ENCODE measurements around the gene STAT2. TPM values are rescaled to one million over a fixed set of nuclear protein-coding genes. Genes with fewer than 3 reads are reported as not detected.

Gene STAT2
- total RNA-seq, 1 donor from 2014 or later = 166 TPM

- Mint-ChIP-seq H3K27ac (ENCODE audit: unreplicated experiment) (peak overlapping the region; percentile 95), H3K27me3 (ENCODE audit: low read depth) (no peaks in the 10 kb centered on the region), H3K36me3 (ENCODE audit: low read depth) (no peaks in the 10 kb centered on the region), H3K4me1 (ENCODE audit: low read depth) (peaks cover 44% of the 10 kb centered on the region), H3K4me3 (ENCODE audit: unreplicated experiment) (peak overlapping the region; percentile 94), H3K9me3 (ENCODE audit: low read depth) (no peaks in the 10 kb centered on the region)
- no peak for TF ChIP-seq CTCF (IDR thresholded peaks at IDR 0.05)
- DNase-seq (ENCODE audit: low spot score) = no peak
Measured at GRCh38 chr12:56299308-56299852, 60.5 kb downstream of the STAT2 start.

- H3K4me1 Mint-ChIP-seq (ENCODE audit: low read depth) = peaks cover 44% of the 10 kb centered on the region
- TF ChIP-seq CTCF (IDR thresholded peaks at IDR 0.05) = no peak
- peak overlapping the region; percentile 42 for H3K27ac Mint-ChIP-seq (ENCODE audit: unreplicated experiment)
- H3K9me3 Mint-ChIP-seq (ENCODE audit: low read depth) = no peaks in the 10 kb centered on the region
- peak overlapping the region; percentile 94 for H3K4me3 Mint-ChIP-seq (ENCODE audit: unreplicated experiment)
- H3K27me3 Mint-ChIP-seq (ENCODE audit: low read depth) = no peaks in the 10 kb centered on the region
- DNase-seq (ENCODE audit: low spot score) = no peak
- H3K36me3 Mint-ChIP-seq (ENCODE audit: low read depth) = no peaks in the 10 kb centered on the region
Measured at GRCh38 chr12:56298828-56299227, 61.1 kb downstream of the STAT2 start.

GRCh38 chr12:56297400-56297799, 62.5 kb downstream of the STAT2 start:
- DNase-seq (ENCODE audit: low spot score) = no peak
- H3K36me3 Mint-ChIP-seq (ENCODE audit: low read depth) = peaks cover 1% of the 10 kb centered on the region
- H3K4me3 Mint-ChIP-seq (ENCODE audit: unreplicated experiment) = no peak overlapping the region

GRCh38 chr12:56296295-56296694, 63.6 kb downstream of the STAT2 start:
- Mint-ChIP-seq H3K4me1 (ENCODE audit: low read depth) (peaks cover 42% of the 10 kb centered on the region), H3K4me3 (ENCODE audit: unreplicated experiment) (no peak overlapping the region), H3K27ac (ENCODE audit: unreplicated experiment) (peak overlapping the region; percentile 51), H3K27me3 (ENCODE audit: low read depth) (no peaks in the 10 kb centered on the region), H3K9me3 (ENCODE audit: low read depth) (no peaks in the 10 kb centered on the region), H3K36me3 (ENCODE audit: low read depth) (peaks cover 1% of the 10 kb centered on the region)
- DNase-seq (ENCODE audit: low spot score) = no peak
- no peak for TF ChIP-seq CTCF (IDR thresholded peaks at IDR 0.05)

More at GRCh38 chr12:56297400-56297799, 62.5 kb downstream of the STAT2 start:
- Mint-ChIP-seq H3K27ac (ENCODE audit: unreplicated experiment) (peak overlapping the region; percentile 51), H3K27me3 (ENCODE audit: low read depth) (no peaks in the 10 kb centered on the region), H3K4me1 (ENCODE audit: low read depth) (peaks cover 44% of the 10 kb centered on the region), H3K9me3 (ENCODE audit: low read depth) (no peaks in the 10 kb centered on the region)
- no peak for TF ChIP-seq CTCF (IDR thresholded peaks at IDR 0.05)

GRCh38 chr12:56293795-56294194, 66.1 kb downstream of the STAT2 start:
- DNase-seq (ENCODE audit: low spot score) = no peak
- no peaks in the 10 kb centered on the region for H3K9me3 Mint-ChIP-seq (ENCODE audit: low read depth)
- H3K27me3 Mint-ChIP-seq (ENCODE audit: low read depth) = no peaks in the 10 kb centered on the region
- peaks cover 23% of the 10 kb centered on the region for H3K4me1 Mint-ChIP-seq (ENCODE audit: low read depth)
- no peak overlapping the region for H3K4me3 Mint-ChIP-seq (ENCODE audit: unreplicated experiment)
- peaks cover 3% of the 10 kb centered on the region for H3K36me3 Mint-ChIP-seq (ENCODE audit: low read depth)
- TF ChIP-seq CTCF (IDR thresholded peaks at IDR 0.05) = no peak
- H3K27ac Mint-ChIP-seq (ENCODE audit: unreplicated experiment) = no peak overlapping the region

Other genes starting within 250 kb of the STAT2 start
- 2,552 to 3,030 TPM (median 2,631 TPM) in 3 replicates for gene RPL41, start 243.5 kb downstream of the STAT2 start, total RNA-seq
- gene ZC3H10, start 241.8 kb downstream of the STAT2 start, total RNA-seq = 5.0 to 11.2 TPM (median 8.0 TPM) in 3 replicates
- 127 to 155 TPM (median 144 TPM) in 3 replicates for gene ESYT1, start 231.8 kb downstream of the STAT2 start, total RNA-seq
- gene MYL6B, start 207.5 kb downstream of the STAT2 start, total RNA-seq = 70.5 to 79.7 TPM (median 75.2 TPM) in 3 replicates
- 1,367 to 2,282 TPM (median 2,236 TPM) in 3 replicates for gene MYL6, start 201.7 kb downstream of the STAT2 start, total RNA-seq
- 50.4 to 96.7 TPM (median 57.4 TPM) in 3 replicates for gene SMARCC2, start 170.6 kb downstream of the STAT2 start, total RNA-seq
- 59.2 to 103 TPM (median 99.7 TPM) in 3 replicates for gene RNF41, start 138.2 kb downstream of the STAT2 start, total RNA-seq
- gene NABP2, start 135.8 kb downstream of the STAT2 start, total RNA-seq = 36.6 to 50.7 TPM (median 38.7 TPM) in 3 replicates
- 0.41 to 0.68 TPM (median 0.47 TPM) in 3 replicates for gene SLC39A5, start 130.1 kb downstream of the STAT2 start, total RNA-seq
- gene ANKRD52, start 101.7 kb downstream of the STAT2 start, total RNA-seq = 99.9 to 113 TPM (median 106 TPM) in 3 replicates
- 9.0 to 15.6 TPM (median 9.8 TPM) in 3 replicates for gene COQ10A, start 93.2 kb downstream of the STAT2 start, total RNA-seq
- gene CS, start 59.8 kb downstream of the STAT2 start, total RNA-seq = 160 to 174 TPM (median 171 TPM) in 3 replicates
- gene CNPY2, start 44.1 kb downstream of the STAT2 start, total RNA-seq = 144 to 188 TPM (median 149 TPM) in 3 replicates
- 27.6 to 32.5 TPM (median 29.1 TPM) in 3 replicates for gene PAN2, start 26.1 kb downstream of the STAT2 start, total RNA-seq
- gene IL23A, start 21.2 kb downstream of the STAT2 start, total RNA-seq = not detected in 3 replicates
- not detected in 3 replicates for gene APOF, start 2.8 kb upstream of the STAT2 start, total RNA-seq
- 11.7 to 21.0 TPM (median 12.1 TPM) in 3 replicates for gene TIMELESS, start 89.3 kb upstream of the STAT2 start, total RNA-seq
- gene MIP, start 94.5 kb upstream of the STAT2 start, total RNA-seq = not detected in 3 replicates
- gene SPRYD4, start 108.5 kb upstream of the STAT2 start, total RNA-seq = 1.5 to 2.7 TPM (median 1.6 TPM) in 3 replicates
- gene GLS2, start 128.1 kb upstream of the STAT2 start, total RNA-seq = 0.25 to 0.54 TPM in 2 of 3 replicates, not detected in the other
- gene RBMS2, start 161.7 kb upstream of the STAT2 start, total RNA-seq = 57.0 to 65.3 TPM (median 57.6 TPM) in 3 replicates

Data from chondrocyte (in vitro differentiated cells).